Subcutaneous abdominal adipose tissue (tissue), 5 donors: ENCODE measurements around the gene KLK11.

Experiments
- H3K27ac ChIP-seq: one replicate; pipeline ENCODE4 v1.7.0; 2013; ENCODE audit warnings: low read depth, mild to moderate bottlenecking, inconsistent platforms, low read length, moderate library complexity
- H3K27me3 ChIP-seq, 5 donors: one replicate each; pipeline ENCODE4 v1.7.0; 2013; ENCODE audit warnings: low read length in 5 of 5, inconsistent platforms in 1 of 5; ENCODE audit not compliant: control insufficient read depth in 5 of 5, insufficient read depth in 4 of 5
- H3K36me3 ChIP-seq, 5 donors: one replicate each; pipeline ENCODE4 v1.7.0; 2013; ENCODE audit warnings: low read length in 5 of 5; ENCODE audit not compliant: control insufficient read depth in 5 of 5, insufficient read depth in 5 of 5
- H3K4me1 ChIP-seq, 5 donors: one replicate each; pipeline ENCODE4 v1.7.0; 2013; ENCODE audit warnings: low read length in 5 of 5, mild to moderate bottlenecking in 3 of 5, moderate library complexity in 1 of 5; ENCODE audit not compliant: control insufficient read depth in 5 of 5, insufficient read depth in 5 of 5
- H3K4me3 ChIP-seq, 5 donors: one replicate each; pipeline ENCODE4 v1.7.0; 2013; ENCODE audit warnings: low read length in 5 of 5, low read depth in 1 of 5
- H3K9ac ChIP-seq, 5 donors: one replicate each; pipeline ENCODE4 v1.7.0; 2013; ENCODE audit warnings: low read length in 5 of 5, mild to moderate bottlenecking in 4 of 5, moderate library complexity in 3 of 5
- H3K9me3 ChIP-seq, 5 donors: one replicate each; pipeline ENCODE4 v1.7.0; 2013; ENCODE audit warnings: low read length in 5 of 5; ENCODE audit not compliant: control insufficient read depth in 5 of 5
- donor health status: healthy.
- donor health status: healthy.
- donor health status: healthy.
- donor health status: healthy.
- donor health status: healthy.

KLK11 gene

GRCh38 chr19:51009061-51009891, 17.1 kb downstream of the KLK11 start:
- Histone ChIP-seq H3K4me3 (no peak overlapping the region), H3K36me3 (no peaks in the 10 kb centered on the region), H3K27ac (no peak overlapping the region), H3K9ac (no peak overlapping the region), H3K9me3 (no peaks in the 10 kb centered on the region), H3K27me3 (peaks cover 12 to 34% (median 32%) of the 10 kb centered on the region in 5 donors), H3K4me1 (no peaks in the 10 kb centered on the region)

- no peaks in the 10 kb centered on the region for H3K36me3 ChIP-seq
- no peak overlapping the region for H3K4me3 ChIP-seq
- no peak overlapping the region for H3K9ac ChIP-seq
- H3K4me1 ChIP-seq = peaks cover 0 to 2% (median 0%) of the 10 kb centered on the region in 5 donors
- peaks cover 21 to 34% (median 28%) of the 10 kb centered on the region in 5 donors for H3K27me3 ChIP-seq
- H3K27ac ChIP-seq = no peak overlapping the region
- no peaks in the 10 kb centered on the region for H3K9me3 ChIP-seq
These were observed 18.9 kb downstream of the KLK11 start for GRCh38 chr19:51007488-51007887.

GRCh38 chr19:51006406-51006805, 20.0 kb downstream of the KLK11 start:
- Histone ChIP-seq H3K36me3 (no peaks in the 10 kb centered on the region), H3K4me3 (no peak overlapping the region), H3K27ac (no peak overlapping the region), H3K9ac (no peak overlapping the region), H3K4me1 (peaks cover 0 to 6% (median 0%) of the 10 kb centered on the region in 5 donors), H3K9me3 (no peaks in the 10 kb centered on the region), H3K27me3 (peaks cover 28 to 43% (median 36%) of the 10 kb centered on the region in 5 donors)

- no peaks in the 10 kb centered on the region for H3K9me3 ChIP-seq
- no peak overlapping the region for H3K9ac ChIP-seq
- H3K4me3 ChIP-seq = no peak overlapping the region
- H3K27ac ChIP-seq = no peak overlapping the region
- no peaks in the 10 kb centered on the region for H3K36me3 ChIP-seq
- H3K4me1 ChIP-seq = peaks cover 0 to 6% (median 0%) of the 10 kb centered on the region in 5 donors
- peaks cover 35 to 51% (median 41%) of the 10 kb centered on the region in 5 donors for H3K27me3 ChIP-seq
These were observed 21.2 kb downstream of the KLK11 start for GRCh38 chr19:51005248-51005647.

- H3K27ac ChIP-seq = no peak overlapping the region
- peaks cover 37 to 47% (median 41%) of the 10 kb centered on the region in 5 donors for H3K27me3 ChIP-seq
These were observed 23.1 kb downstream of the KLK11 start for GRCh38 chr19:51003316-51003715.

GRCh38 chr19:51002542-51003311, 23.7 kb downstream of the KLK11 start:
- Histone ChIP-seq H3K27me3 (peaks cover 39 to 48% (median 46%) of the 10 kb centered on the region in 5 donors), H3K36me3 (no peaks in the 10 kb centered on the region), H3K27ac (no peak overlapping the region), H3K9ac (no peak overlapping the region), H3K4me3 (no peak overlapping the region), H3K4me1 (peaks cover 0 to 6% (median 0%) of the 10 kb centered on the region in 5 donors), H3K9me3 (no peaks in the 10 kb centered on the region)

More at GRCh38 chr19:51003316-51003715, 23.1 kb downstream of the KLK11 start:
- Histone ChIP-seq H3K4me1 (peaks cover 0 to 6% (median 0%) of the 10 kb centered on the region in 5 donors), H3K9me3 (no peaks in the 10 kb centered on the region), H3K36me3 (no peaks in the 10 kb centered on the region), H3K4me3 (no peak overlapping the region), H3K9ac (no peak overlapping the region)

GRCh38 chr19:51002089-51002532, 24.3 kb downstream of the KLK11 start:
- no peaks in the 10 kb centered on the region for H3K36me3 ChIP-seq
- no peak overlapping the region for H3K4me3 ChIP-seq
- H3K9ac ChIP-seq = no peak overlapping the region
- peaks cover 38 to 49% (median 45%) of the 10 kb centered on the region in 5 donors for H3K27me3 ChIP-seq
- no peaks in the 10 kb centered on the region for H3K9me3 ChIP-seq
- H3K27ac ChIP-seq = no peak overlapping the region
- peaks cover 0 to 6% (median 0%) of the 10 kb centered on the region in 5 donors for H3K4me1 ChIP-seq

GRCh38 chr19:51001515-51001914, 24.9 kb downstream of the KLK11 start, which contains the start of gene KLK8:
Gene KLK8 (minus strand): TSS chr19:51001604. CDS start chr19:51001167, 437 bp downstream.
- Histone ChIP-seq H3K36me3 (no peaks in the 10 kb centered on the region), H3K9ac (no peak within 1 kb of the TSS), H3K4me1 (peaks cover 0 to 6% (median 0%) of the 10 kb centered on the region in 5 donors), H3K27ac (no peak within 1 kb of the TSS), H3K9me3 (no peaks in the 10 kb centered on the region), H3K27me3 (peaks cover 33 to 47% (median 39%) of the 10 kb centered on the region in 5 donors), H3K4me3 (no peak within 1 kb of the TSS)

- Histone ChIP-seq H3K36me3 (no peaks in the 10 kb centered on the region), H3K9ac (no peak overlapping the region), H3K27me3 (peaks cover 32 to 46% (median 39%) of the 10 kb centered on the region in 5 donors), H3K4me1 (peaks cover 0 to 6% (median 0%) of the 10 kb centered on the region in 5 donors), H3K4me3 (no peak overlapping the region), H3K27ac (no peak overlapping the region), H3K9me3 (no peaks in the 10 kb centered on the region)
These were observed 25.4 kb downstream of the KLK11 start for GRCh38 chr19:51000981-51001380.
